Mesenchymal stem cell (in vitro differentiated cells and primary cell): Measurements from ENCODE around the gene VMAC.

Experiments
- DNase-seq: peaks from one replicate; pipeline ENCODE4 v3.0.0-alpha.2; 2013
- H2AFZ ChIP-seq: one replicate; pipeline ENCODE4 v1.6.1; 2013; ENCODE audit warnings: low read depth, mild to moderate bottlenecking, control low read depth, inconsistent platforms, low read length, moderate library complexity
- H2AK5ac ChIP-seq: 2 replicates; pipeline ENCODE4 v1.6.1; 2013; ENCODE audit warnings: low read length, moderate library complexity, mild to moderate bottlenecking, inconsistent platforms; ENCODE audit not compliant: severe bottlenecking
- H2BK120ac ChIP-seq: one replicate; pipeline ENCODE4 v1.6.1; 2013; ENCODE audit warnings: low read depth, mild to moderate bottlenecking, inconsistent platforms, low read length, moderate library complexity
- H2BK12ac ChIP-seq, 2 experiments: one replicate each; pipeline ENCODE4 v1.6.1; 2013; ENCODE audit warnings: inconsistent platforms in 2 of 2, low read length in 2 of 2, mild to moderate bottlenecking in 2 of 2, moderate library complexity in 2 of 2, control low read depth in 1 of 2
- H2BK15ac ChIP-seq: one replicate; pipeline ENCODE4 v1.6.1; 2013; ENCODE audit warnings: mild to moderate bottlenecking, low read depth, inconsistent platforms; ENCODE audit not compliant: poor library complexity, severe bottlenecking
- H2BK5ac ChIP-seq: 2 replicates; pipeline ENCODE4 v1.6.1; 2013; ENCODE audit warnings: low read depth, mild to moderate bottlenecking, low read length, control low read depth, inconsistent platforms; ENCODE audit not compliant: poor library complexity, severe bottlenecking
- H3K14ac ChIP-seq, 2 experiments: one replicate each; pipeline ENCODE4 v1.6.1; 2013; ENCODE audit warnings: inconsistent platforms in 2 of 2, low read length in 2 of 2, control low read depth in 1 of 2, mild to moderate bottlenecking in 1 of 2, moderate library complexity in 1 of 2
- H3K18ac ChIP-seq, 2 experiments: one replicate each; pipeline ENCODE4 v1.6.1; 2013; ENCODE audit warnings: inconsistent platforms in 2 of 2, low read length in 2 of 2, control low read depth in 1 of 2, low read depth in 1 of 2, mild to moderate bottlenecking in 1 of 2
- H3K23ac ChIP-seq, 2 experiments: one replicate each; pipeline ENCODE4 v1.6.1; 2013; ENCODE audit warnings: inconsistent platforms in 2 of 2, low read length in 2 of 2, mild to moderate bottlenecking in 2 of 2, moderate library complexity in 2 of 2, control low read depth in 1 of 2
- H3K27ac ChIP-seq: 2 replicates; pipeline ENCODE4 v1.5.1; 2013; ENCODE audit warnings: mild to moderate bottlenecking, moderate library complexity, low read length, control low read depth, inconsistent platforms; ENCODE audit not compliant: poor library complexity, severe bottlenecking
- H3K27me3 ChIP-seq, 2 experiments: 2 replicates each; pipeline versions ENCODE4 v1.6.1 to v1.7.0; 2013; ENCODE audit warnings: low read length in 2 of 2, mild to moderate bottlenecking in 2 of 2, moderate library complexity in 2 of 2, control low read depth in 1 of 2, inconsistent platforms in 1 of 2; ENCODE audit not compliant: control insufficient read depth in 1 of 2, insufficient read depth in 1 of 2
- H3K36me3 ChIP-seq, 2 experiments: 2 replicates each; pipeline versions ENCODE4 v1.6.1 to v1.7.0; 2013; ENCODE audit warnings: low read length in 2 of 2, control low read depth in 1 of 2, inconsistent platforms in 1 of 2, low read depth in 1 of 2, mild to moderate bottlenecking in 1 of 2; ENCODE audit not compliant: insufficient read depth in 2 of 2, control insufficient read depth in 1 of 2
- H3K4ac ChIP-seq, 2 experiments: one replicate each; pipeline ENCODE4 v1.6.1; 2013; ENCODE audit warnings: inconsistent platforms in 2 of 2, low read length in 2 of 2, mild to moderate bottlenecking in 2 of 2, moderate library complexity in 2 of 2, control low read depth in 1 of 2, low read depth in 1 of 2
- H3K4me1 ChIP-seq: 2 replicates; pipeline ENCODE4 v1.6.1; 2013; ENCODE audit warnings: low read depth, low read length, control low read depth; ENCODE audit not compliant: control insufficient read depth, insufficient read depth
- H3K4me2 ChIP-seq: 2 replicates; pipeline ENCODE4 v1.6.1; 2013; ENCODE audit warnings: low read length, mild to moderate bottlenecking, inconsistent platforms; ENCODE audit not compliant: poor library complexity, severe bottlenecking
- H3K4me3 ChIP-seq, 2 experiments: 2 replicates each; pipeline versions ENCODE4 v1.5.1 to v1.7.0; 2013; ENCODE audit warnings: low read length in 2 of 2, mild to moderate bottlenecking in 2 of 2, control low read depth in 1 of 2, low read depth in 1 of 2; ENCODE audit not compliant: insufficient read depth in 1 of 2
- H3K79me1 ChIP-seq: replicated peaks from 2 replicates; pipeline ENCODE4 v1.6.1; 2013; ENCODE audit warnings: mild to moderate bottlenecking, control low read depth, low read length, inconsistent platforms; ENCODE audit not compliant: poor library complexity, severe bottlenecking
- H3K9ac ChIP-seq: 2 replicates; pipeline ENCODE4 v1.7.0; 2013; ENCODE audit warnings: mild to moderate bottlenecking, low read length, moderate library complexity
- H3K9me3 ChIP-seq: 2 replicates; pipeline ENCODE4 v1.7.0; 2013; ENCODE audit warnings: mild to moderate bottlenecking, low read length; ENCODE audit not compliant: control insufficient read depth
- H4K8ac ChIP-seq: one replicate; pipeline ENCODE4 v1.6.1; 2013; ENCODE audit warnings: inconsistent platforms, mild to moderate bottlenecking, low read length, moderate library complexity
- H4K91ac ChIP-seq: one replicate; pipeline ENCODE4 v1.6.1; 2013; ENCODE audit warnings: mild to moderate bottlenecking, low read length, inconsistent platforms
- WGBS: methylation state at CpG from one replicate; pipeline ENCODE4 v1.1.7; 2013; ENCODE audit warnings: mixed read lengths; 5-methylcytosine and 5-hydroxymethylcytosine counted together

Gene VMAC

DNA sequence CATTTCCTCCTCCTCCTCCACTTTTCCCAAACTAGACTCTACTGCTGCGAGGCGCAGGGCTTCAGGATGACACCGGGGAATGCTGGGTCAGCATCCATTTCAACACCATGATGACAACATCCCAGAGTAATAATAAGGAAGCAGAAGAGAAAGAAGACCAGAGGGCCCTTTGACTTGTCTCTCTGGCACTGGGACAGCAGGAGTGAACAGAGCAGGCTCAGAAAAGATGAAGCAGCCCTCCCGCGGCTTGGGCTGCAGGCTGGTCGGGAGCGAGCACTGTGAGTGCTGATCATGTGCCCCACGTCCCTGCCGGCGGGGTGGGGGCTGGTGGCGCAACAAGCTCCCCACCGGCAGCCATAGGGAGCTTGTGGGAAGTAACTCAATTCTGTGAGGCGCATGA, 42.8 kb downstream of the VMAC start:
- H3K36me3 ChIP-seq = peaks cover 24 to 50% of the 10 kb centered on the region in 2 experiments
- H2BK5ac ChIP-seq = no peak overlapping the region
- peaks cover 26% of the 10 kb centered on the region for H3K4me1 ChIP-seq
- H3K27me3 ChIP-seq = no peaks in the 10 kb centered on the region
- no peak overlapping the region for H3K14ac ChIP-seq
- no peak overlapping the region for H2BK15ac ChIP-seq
- H2AFZ ChIP-seq = no peak overlapping the region
- no peak overlapping the region for H4K8ac ChIP-seq
- no peak overlapping the region for H2BK12ac ChIP-seq
- whole genome bisulfite sequencing = 88% methylated on average over 13 of the region's 13 CpGs
- H3K4me2 ChIP-seq = no peak overlapping the region
- H3K23ac ChIP-seq = no peak overlapping the region
- peak overlapping the region in 1 of 2 experiments; percentile 61 for H3K4me3 ChIP-seq
- H2AK5ac ChIP-seq = no peak overlapping the region
- no peak overlapping the region for H2BK120ac ChIP-seq
- peaks cover 78% of the 10 kb centered on the region for H3K79me1 ChIP-seq
- H3K9ac ChIP-seq = peak overlapping the region; percentile 84
- H3K4ac ChIP-seq = no peak overlapping the region
- no peaks in the 10 kb centered on the region for H3K9me3 ChIP-seq
- peak; percentile 75 for DNase-seq
- H3K18ac ChIP-seq = peak overlapping the region in 1 of 2 experiments; percentile 15
- no peak overlapping the region for H3K27ac ChIP-seq
- no peak overlapping the region for H4K91ac ChIP-seq

DNA sequence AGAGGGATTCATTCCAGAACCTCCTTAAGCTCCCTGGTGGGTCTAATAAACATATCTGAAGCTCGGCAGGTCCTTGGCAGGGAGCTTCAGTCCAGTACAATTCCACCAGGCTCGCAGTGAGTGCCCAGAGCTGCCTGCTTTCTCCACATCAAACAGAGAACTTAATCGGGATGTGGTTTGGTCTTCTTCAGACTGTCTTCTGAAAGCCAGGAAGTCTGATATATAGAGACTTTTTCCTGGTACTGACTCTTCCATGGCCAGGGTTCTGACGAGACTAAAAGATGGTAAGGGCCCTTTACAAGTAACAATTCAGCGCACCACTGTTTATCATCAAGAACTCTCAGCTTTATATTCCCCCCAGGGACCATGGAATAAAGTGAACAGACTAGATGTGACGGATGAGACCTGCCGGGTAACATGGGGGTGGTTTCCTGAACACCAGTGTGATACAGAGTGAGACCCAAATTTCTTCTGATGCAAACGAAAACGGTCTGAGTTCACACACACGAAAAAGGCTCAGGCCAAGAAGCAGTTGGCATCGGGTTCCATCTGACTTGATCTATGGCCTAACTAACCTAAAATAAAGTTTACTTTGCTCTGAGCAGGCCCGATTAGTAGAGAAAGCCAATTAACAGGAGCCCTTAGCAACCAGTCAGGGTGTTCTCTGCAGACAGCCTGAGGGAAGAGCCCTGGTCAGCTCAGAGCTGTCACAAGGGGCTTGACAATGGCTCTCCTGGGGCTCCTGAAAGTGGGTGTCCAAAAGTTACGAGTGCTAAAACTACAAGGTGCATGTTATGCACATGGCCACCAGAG, 44.3 kb downstream of the VMAC start:
- H3K27me3 ChIP-seq = no peaks in the 10 kb centered on the region
- no peak overlapping the region for H3K4ac ChIP-seq
- no peak overlapping the region for H3K23ac ChIP-seq
- peaks cover 30% of the 10 kb centered on the region for H3K4me1 ChIP-seq
- H3K14ac ChIP-seq = no peak overlapping the region
- no peaks in the 10 kb centered on the region for H3K9me3 ChIP-seq
- no peak overlapping the region for H2AFZ ChIP-seq
- peaks cover 24 to 47% of the 10 kb centered on the region in 2 experiments for H3K36me3 ChIP-seq
- no peak overlapping the region for H2BK15ac ChIP-seq
- H2BK120ac ChIP-seq = no peak overlapping the region
- WGBS = 89% methylated on average over 12 of the region's 13 CpGs
- H3K4me2 ChIP-seq = no peak overlapping the region
- no peak overlapping the region for H2BK12ac ChIP-seq
- H3K79me1 ChIP-seq = peaks cover 70% of the 10 kb centered on the region
- no peak overlapping the region for H4K91ac ChIP-seq
- H3K9ac ChIP-seq = peak overlapping the region; percentile 19
- H4K8ac ChIP-seq = no peak overlapping the region
- DNase-seq = no peak
- H2BK5ac ChIP-seq = no peak overlapping the region
- no peak overlapping the region for H3K18ac ChIP-seq
- no peak overlapping the region for H2AK5ac ChIP-seq
- H3K4me3 ChIP-seq = no peak overlapping the region
- no peak overlapping the region for H3K27ac ChIP-seq

DNA sequence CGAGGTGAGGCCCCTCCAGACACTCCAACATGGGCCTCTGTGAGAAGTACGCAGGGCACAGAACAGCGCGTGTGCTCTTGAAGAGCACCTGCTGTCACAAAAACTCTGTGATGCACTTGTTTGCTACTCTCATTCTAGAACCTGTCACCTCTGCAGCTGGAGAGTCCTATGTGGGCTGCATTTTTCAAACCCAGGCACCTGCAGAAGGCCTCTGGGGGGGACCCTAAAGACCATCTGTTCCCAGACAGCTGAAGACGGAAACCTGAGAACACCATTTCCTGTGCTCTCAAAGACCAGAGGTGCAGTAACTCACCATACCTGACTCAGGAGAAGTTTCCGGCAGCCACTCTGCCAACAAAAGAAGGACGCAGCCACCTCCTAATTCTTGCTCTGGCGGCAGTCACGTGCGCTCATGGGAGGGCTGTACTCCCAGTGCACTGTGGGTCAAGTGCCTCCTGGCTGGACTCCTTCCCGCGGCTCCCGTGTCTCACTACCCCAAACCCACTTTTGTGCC, 45.2 kb downstream of the VMAC start:
- H2BK120ac ChIP-seq = no peak overlapping the region
- no peak overlapping the region for H2AK5ac ChIP-seq
- no peaks in the 10 kb centered on the region for H3K9me3 ChIP-seq
- no peak overlapping the region for H2BK15ac ChIP-seq
- peaks cover 24 to 41% of the 10 kb centered on the region in 2 experiments for H3K36me3 ChIP-seq
- H2BK5ac ChIP-seq = no peak overlapping the region
- H3K23ac ChIP-seq = no peak overlapping the region
- H3K27ac ChIP-seq = no peak overlapping the region
- no peak overlapping the region for H2BK12ac ChIP-seq
- H3K4me1 ChIP-seq = peaks cover 32% of the 10 kb centered on the region
- no peak overlapping the region for H4K91ac ChIP-seq
- H3K27me3 ChIP-seq = no peaks in the 10 kb centered on the region
- no peak overlapping the region for H4K8ac ChIP-seq
- H3K9ac ChIP-seq = no peak overlapping the region
- whole genome bisulfite sequencing = 97% methylated on average over 13 of the region's 13 CpGs
- no peak overlapping the region for H3K4me3 ChIP-seq
- H3K18ac ChIP-seq = no peak overlapping the region
- H3K4me2 ChIP-seq = no peak overlapping the region
- H3K4ac ChIP-seq = no peak overlapping the region
- peaks cover 63% of the 10 kb centered on the region for H3K79me1 ChIP-seq
- DNase-seq = no peak
- no peak overlapping the region for H2AFZ ChIP-seq
- H3K14ac ChIP-seq = no peak overlapping the region

DNA sequence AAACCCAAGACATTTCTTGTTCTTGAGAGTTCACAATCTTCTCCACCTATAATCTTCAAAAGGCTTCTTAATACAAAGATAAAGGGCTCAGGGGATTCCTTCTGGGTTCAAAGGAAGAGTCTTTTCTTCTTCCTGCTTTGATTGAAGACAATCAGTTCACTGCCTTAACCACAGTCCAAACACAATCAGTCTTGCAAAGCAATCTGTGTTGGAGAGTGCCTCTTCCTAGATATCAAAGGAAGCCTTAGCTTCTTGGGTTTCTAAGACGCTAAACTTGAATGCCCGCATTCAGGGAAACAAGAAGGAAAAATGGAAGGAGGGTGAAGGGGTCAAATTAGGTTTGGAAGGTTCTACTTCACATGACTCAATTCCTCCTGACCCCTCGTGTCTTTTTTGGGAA, 46.1 kb downstream of the VMAC start:
- peaks cover 55% of the 10 kb centered on the region for H3K79me1 ChIP-seq
- 91% methylated on average over 3 of the region's 3 CpGs for WGBS

More for the DNA sequence above, 46.1 kb downstream of the VMAC start:
- no peak overlapping the region for H3K18ac ChIP-seq
- H3K4ac ChIP-seq = no peak overlapping the region
- no peaks in the 10 kb centered on the region for H3K9me3 ChIP-seq
- no peak overlapping the region for H3K23ac ChIP-seq
- H2BK120ac ChIP-seq = no peak overlapping the region
- DNase-seq = no peak
- no peak overlapping the region for H2AK5ac ChIP-seq
- H3K27me3 ChIP-seq = no peaks in the 10 kb centered on the region
- no peak overlapping the region for H4K8ac ChIP-seq
- no peak overlapping the region for H4K91ac ChIP-seq
- H3K14ac ChIP-seq = no peak overlapping the region
- H3K9ac ChIP-seq = no peak overlapping the region
- peaks cover 34% of the 10 kb centered on the region for H3K4me1 ChIP-seq
- H3K4me2 ChIP-seq = no peak overlapping the region
- no peak overlapping the region for H3K27ac ChIP-seq
- H2BK15ac ChIP-seq = no peak overlapping the region
- no peak overlapping the region for H2BK5ac ChIP-seq
- no peak overlapping the region for H3K4me3 ChIP-seq
- H2BK12ac ChIP-seq = no peak overlapping the region
- no peak overlapping the region for H2AFZ ChIP-seq
- peaks cover 19 to 39% of the 10 kb centered on the region in 2 experiments for H3K36me3 ChIP-seq
